Activated T-cell treated with anti-CD3 and anti-CD28 coated beads, Interleukin-2, amount 50 U/mL, for 4 hours (primary cell): ENCODE measurements around the gene CCDC138. TPM values are rescaled to one million over a fixed set of nuclear protein-coding genes. Genes with fewer than 3 reads are reported as not detected.

ENCODE experiments used
- ATAC-seq, 2 donors: fragments of 200-7000 bp; cut with Tn5 transposase; one replicate each; pipeline ENCODE4 v1.10.0; 2021
- DNase-seq: peaks from one replicate; pipeline ENCODE4 v3.0.0-alpha.2; 2020
- H3K27me3 Mint-ChIP-seq: one replicate; pipeline ENCODE4 v1.8.0; 2021; ENCODE audit warnings: low read depth, mixed read lengths
- H3K36me3 Mint-ChIP-seq: one replicate; pipeline ENCODE4 v1.8.0; 2022; ENCODE audit warnings: mixed read lengths; ENCODE audit not compliant: insufficient read depth
- H3K4me1 Mint-ChIP-seq: one replicate; pipeline ENCODE4 v1.8.0; 2021; ENCODE audit warnings: low read depth, mixed read lengths
- H3K4me3 Mint-ChIP-seq: one replicate; pipeline ENCODE4 v1.8.0; 2021; ENCODE audit warnings: mild to moderate bottlenecking, moderate library complexity, mixed read lengths
- H3K9me3 Mint-ChIP-seq: one replicate; pipeline ENCODE4 v1.8.0; 2021; ENCODE audit warnings: mixed read lengths
- total RNA-seq, 3 donors: library from RNA; stranded (reverse); gene quantifications; one replicate each; pipeline ENCODE4 v1.2.1, GENCODE V29; 2021

CCDC138 gene
- total RNA-seq, 3 donors from 2014 or later = 12.6 to 14.4 (median 12.7) TPM

- Mint-ChIP-seq H3K27me3 (no peaks in the 10 kb centered on the region), H3K9me3 (no peaks in the 10 kb centered on the region), H3K36me3 (peaks cover 3% of the 10 kb centered on the region), H3K4me1 (no peaks in the 10 kb centered on the region), H3K4me3 (no peak overlapping the region)
- ATAC-seq = no peak
- no peak for DNase-seq
Observed at GRCh38 chr2:108911401-108911800, 124.8 kb downstream of the CCDC138 start.

DNA sequence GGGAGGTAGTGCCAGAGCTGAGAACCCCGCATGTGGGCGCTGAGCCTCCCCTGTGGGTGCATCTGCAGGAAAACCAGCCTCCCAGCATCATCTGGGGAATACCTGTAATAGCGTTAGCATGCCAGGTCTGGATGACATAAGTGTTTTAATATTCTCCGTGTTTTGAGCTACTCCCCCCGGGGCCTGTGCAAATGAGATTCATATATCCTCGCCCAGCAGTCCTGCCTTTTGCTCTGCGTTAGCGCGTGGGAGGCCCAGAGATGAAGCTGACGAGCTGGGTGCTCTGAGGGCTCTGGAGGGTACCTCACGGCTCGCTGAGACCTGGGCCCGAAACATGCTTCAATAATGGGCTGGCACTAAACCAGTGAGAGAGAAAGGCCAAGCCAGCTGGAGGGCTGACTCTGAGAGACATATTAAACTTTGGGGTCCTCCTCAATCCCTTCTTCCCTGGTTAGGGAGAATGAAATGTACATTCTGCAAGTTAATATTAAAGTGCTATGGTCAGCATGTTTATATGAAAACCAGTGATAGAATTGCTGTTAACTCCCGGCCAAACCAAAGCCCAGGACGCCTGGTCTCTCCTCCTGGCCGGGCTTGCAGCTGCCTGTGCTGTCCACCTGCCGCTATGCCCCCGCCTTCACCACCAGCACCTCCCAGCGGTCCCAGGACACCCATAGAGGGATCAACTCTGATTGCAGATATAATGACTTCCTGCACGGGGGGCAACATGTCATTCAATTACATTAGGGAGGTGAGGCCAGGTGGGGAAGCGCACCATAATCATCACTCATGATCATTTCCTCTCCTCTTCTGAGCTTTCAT is 125.4 kb downstream of the CCDC138 start:
- peaks cover 3% of the 10 kb centered on the region for H3K36me3 Mint-ChIP-seq
- ATAC-seq (no peak), DNase-seq (no peak)
- H3K27me3 Mint-ChIP-seq = no peaks in the 10 kb centered on the region
- H3K4me3 Mint-ChIP-seq = no peak overlapping the region
- H3K9me3 Mint-ChIP-seq = no peaks in the 10 kb centered on the region
- no peaks in the 10 kb centered on the region for H3K4me1 Mint-ChIP-seq

DNA sequence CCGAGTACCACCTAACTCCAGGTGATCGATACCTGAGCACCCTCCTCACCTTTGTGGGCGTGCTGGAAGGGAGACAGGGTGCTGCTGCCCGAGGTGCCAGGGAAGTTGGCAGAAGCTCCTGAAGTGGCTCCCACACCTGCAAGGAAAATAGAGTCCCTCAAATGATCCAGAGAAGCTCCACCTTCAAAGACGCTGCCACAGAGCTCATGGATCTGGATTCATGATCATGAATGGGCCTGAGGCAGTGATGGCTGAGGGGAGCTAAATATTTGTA is 126.0 kb downstream of the CCDC138 start:
- DNase-seq (no peak), ATAC-seq (no peak)
- peaks cover 3% of the 10 kb centered on the region for H3K36me3 Mint-ChIP-seq

DNA sequence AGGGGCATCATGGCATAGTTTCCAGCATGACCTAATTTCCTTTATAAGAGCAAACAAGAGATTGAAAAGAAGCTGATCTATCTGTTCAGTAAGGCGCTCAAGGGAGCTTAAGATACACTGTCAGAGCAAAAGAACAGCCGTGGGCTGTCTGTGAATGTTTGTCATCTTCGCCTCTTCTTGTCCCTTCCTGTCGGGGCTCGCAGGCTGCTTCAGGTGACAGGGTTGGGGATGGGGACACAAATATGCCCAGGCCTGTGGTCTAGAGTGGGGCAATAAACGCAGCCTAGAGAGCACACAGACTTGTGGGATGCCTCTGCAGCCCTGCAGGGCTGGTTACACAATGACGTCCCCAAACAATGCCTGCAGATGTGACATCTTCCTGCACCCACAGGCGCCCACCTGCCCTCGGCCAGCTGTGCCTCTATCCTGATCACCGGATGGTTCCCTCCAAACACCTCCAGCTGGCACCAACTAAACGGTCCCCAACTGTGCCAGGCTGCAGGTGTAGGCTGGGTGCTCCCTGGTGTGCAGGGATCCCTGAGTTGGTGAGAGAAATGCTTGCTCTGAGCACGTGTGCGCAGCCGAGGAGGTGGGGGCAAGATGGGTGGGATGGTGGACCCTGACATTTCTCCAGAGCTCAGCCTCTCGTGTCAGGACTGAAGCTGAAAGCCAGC is 129.7 kb downstream of the CCDC138 start:
- ATAC-seq = no peak
- no peak for DNase-seq
- Mint-ChIP-seq H3K4me3 (no peak overlapping the region), H3K27me3 (no peaks in the 10 kb centered on the region), H3K36me3 (no peaks in the 10 kb centered on the region), H3K9me3 (no peaks in the 10 kb centered on the region), H3K4me1 (no peaks in the 10 kb centered on the region)

More for the DNA sequence above, 126.0 kb downstream of the CCDC138 start:
- no peaks in the 10 kb centered on the region for H3K4me1 Mint-ChIP-seq
- H3K9me3 Mint-ChIP-seq = no peaks in the 10 kb centered on the region
- no peak overlapping the region for H3K4me3 Mint-ChIP-seq
- H3K27me3 Mint-ChIP-seq = no peaks in the 10 kb centered on the region

- no peaks in the 10 kb centered on the region for H3K36me3 Mint-ChIP-seq
- H3K9me3 Mint-ChIP-seq = no peaks in the 10 kb centered on the region
Observed at GRCh38 chr2:108916796-108917421, 130.3 kb downstream of the CCDC138 start.

DNA sequence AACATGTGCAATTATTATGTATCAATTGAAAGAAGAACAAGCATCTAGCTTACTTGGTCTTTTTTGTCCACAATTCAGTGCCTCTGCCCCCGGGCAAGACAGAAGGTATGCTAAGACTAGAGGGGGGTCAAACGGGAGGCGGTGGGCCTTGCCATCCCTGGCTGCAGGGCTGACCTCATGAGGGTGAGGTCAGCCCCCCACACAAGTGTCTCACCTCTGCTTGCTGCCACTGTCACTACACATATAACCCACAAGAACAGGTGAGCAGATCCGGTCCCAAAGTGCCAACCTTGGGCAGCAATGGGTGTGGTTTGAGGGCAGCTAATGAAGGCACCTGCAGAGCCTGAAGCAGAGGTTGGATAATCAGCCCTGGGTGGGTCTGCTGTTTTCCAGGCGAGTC is 131.0 kb downstream of the CCDC138 start:
- no peaks in the 10 kb centered on the region for H3K36me3 Mint-ChIP-seq
- ATAC-seq (no peak), DNase-seq (no peak)
- H3K4me3 Mint-ChIP-seq = no peak overlapping the region
- no peaks in the 10 kb centered on the region for H3K9me3 Mint-ChIP-seq
- no peaks in the 10 kb centered on the region for H3K4me1 Mint-ChIP-seq
- H3K27me3 Mint-ChIP-seq = no peaks in the 10 kb centered on the region

More at GRCh38 chr2:108916796-108917421, 130.3 kb downstream of the CCDC138 start:
- Mint-ChIP-seq H3K27me3 (no peaks in the 10 kb centered on the region), H3K4me3 (no peak overlapping the region), H3K4me1 (no peaks in the 10 kb centered on the region)
- ATAC-seq (no peak), DNase-seq (no peak)

- H3K27me3 Mint-ChIP-seq = no peaks in the 10 kb centered on the region
Observed at GRCh38 chr2:108918156-108918874, 131.7 kb downstream of the CCDC138 start.

GRCh38 chr2:108918941-108919341 is 132.4 kb downstream of the CCDC138 start:
- Mint-ChIP-seq H3K9me3 (no peaks in the 10 kb centered on the region), H3K36me3 (no peaks in the 10 kb centered on the region)
- no peak for ATAC-seq

More at GRCh38 chr2:108918156-108918874, 131.7 kb downstream of the CCDC138 start:
- no peaks in the 10 kb centered on the region for H3K36me3 Mint-ChIP-seq
- DNase-seq = no peak
- no peaks in the 10 kb centered on the region for H3K4me1 Mint-ChIP-seq
- no peak for ATAC-seq
- H3K9me3 Mint-ChIP-seq = no peaks in the 10 kb centered on the region
- H3K4me3 Mint-ChIP-seq = no peak overlapping the region

GRCh38 chr2:108919571-108920373 is 133.2 kb downstream of the CCDC138 start:
- Mint-ChIP-seq H3K27me3 (no peaks in the 10 kb centered on the region), H3K36me3 (no peaks in the 10 kb centered on the region), H3K4me3 (no peak overlapping the region), H3K4me1 (no peaks in the 10 kb centered on the region), H3K9me3 (no peaks in the 10 kb centered on the region)
- no peak for ATAC-seq
- no peak for DNase-seq

More at GRCh38 chr2:108918941-108919341, 132.4 kb downstream of the CCDC138 start:
- Mint-ChIP-seq H3K4me3 (no peak overlapping the region), H3K4me1 (no peaks in the 10 kb centered on the region), H3K27me3 (no peaks in the 10 kb centered on the region)
- DNase-seq = no peak

GRCh38 chr2:108920686-108921085 is 134.1 kb downstream of the CCDC138 start:
- Mint-ChIP-seq H3K4me1 (no peaks in the 10 kb centered on the region), H3K4me3 (no peak overlapping the region), H3K27me3 (no peaks in the 10 kb centered on the region), H3K9me3 (no peaks in the 10 kb centered on the region), H3K36me3 (no peaks in the 10 kb centered on the region)
- DNase-seq (no peak), ATAC-seq (no peak)

DNA sequence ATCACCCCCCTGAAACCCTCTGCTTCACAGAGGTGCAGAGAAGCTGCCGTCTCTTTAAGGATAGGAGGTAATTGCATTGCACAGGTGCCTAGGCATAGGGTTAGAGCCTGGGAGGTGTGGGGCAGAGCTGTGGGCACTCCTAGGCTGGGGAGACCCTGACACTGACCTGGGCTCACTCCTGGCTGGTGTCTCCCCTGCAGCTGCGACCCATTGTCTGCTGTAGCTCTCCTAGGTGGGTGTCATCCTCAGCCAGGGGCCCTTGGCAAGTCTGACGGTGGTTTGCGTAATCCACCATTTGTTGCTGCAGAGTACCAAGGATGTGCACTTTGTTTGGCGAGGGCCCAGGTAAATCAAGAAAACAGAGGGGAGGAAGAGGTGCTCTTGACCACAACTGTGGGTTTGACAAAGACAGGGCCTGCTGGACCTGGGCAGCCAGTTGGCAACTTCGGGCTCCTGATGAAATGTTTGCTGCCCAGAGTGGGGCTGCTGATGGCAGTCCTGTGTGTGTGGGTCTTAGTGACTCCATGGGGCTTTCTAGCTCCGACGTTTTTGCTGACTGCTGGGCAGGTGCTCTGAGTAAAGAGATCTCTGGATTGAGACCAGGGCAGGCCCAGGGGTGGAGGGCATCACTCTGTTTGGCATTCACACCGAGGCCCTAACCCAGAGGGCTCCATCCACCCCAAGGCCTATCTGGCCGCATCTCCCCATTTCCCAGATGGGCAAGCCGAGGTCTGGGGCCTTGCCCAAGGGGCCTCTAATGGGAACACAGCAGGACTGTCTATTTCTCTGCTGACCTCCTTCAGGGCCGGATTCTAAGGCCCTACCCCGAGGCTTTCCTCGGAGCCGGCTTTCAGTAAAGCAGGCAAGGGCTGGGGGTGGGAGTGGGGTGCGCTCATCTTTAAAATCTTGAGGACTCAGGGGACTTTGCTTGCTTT is 134.8 kb downstream of the CCDC138 start:
- no peaks in the 10 kb centered on the region for H3K4me1 Mint-ChIP-seq
- ATAC-seq = no peak
- H3K36me3 Mint-ChIP-seq = no peaks in the 10 kb centered on the region
- no peak for DNase-seq
- no peaks in the 10 kb centered on the region for H3K9me3 Mint-ChIP-seq
- H3K4me3 Mint-ChIP-seq = no peak overlapping the region
- H3K27me3 Mint-ChIP-seq = no peaks in the 10 kb centered on the region

DNA sequence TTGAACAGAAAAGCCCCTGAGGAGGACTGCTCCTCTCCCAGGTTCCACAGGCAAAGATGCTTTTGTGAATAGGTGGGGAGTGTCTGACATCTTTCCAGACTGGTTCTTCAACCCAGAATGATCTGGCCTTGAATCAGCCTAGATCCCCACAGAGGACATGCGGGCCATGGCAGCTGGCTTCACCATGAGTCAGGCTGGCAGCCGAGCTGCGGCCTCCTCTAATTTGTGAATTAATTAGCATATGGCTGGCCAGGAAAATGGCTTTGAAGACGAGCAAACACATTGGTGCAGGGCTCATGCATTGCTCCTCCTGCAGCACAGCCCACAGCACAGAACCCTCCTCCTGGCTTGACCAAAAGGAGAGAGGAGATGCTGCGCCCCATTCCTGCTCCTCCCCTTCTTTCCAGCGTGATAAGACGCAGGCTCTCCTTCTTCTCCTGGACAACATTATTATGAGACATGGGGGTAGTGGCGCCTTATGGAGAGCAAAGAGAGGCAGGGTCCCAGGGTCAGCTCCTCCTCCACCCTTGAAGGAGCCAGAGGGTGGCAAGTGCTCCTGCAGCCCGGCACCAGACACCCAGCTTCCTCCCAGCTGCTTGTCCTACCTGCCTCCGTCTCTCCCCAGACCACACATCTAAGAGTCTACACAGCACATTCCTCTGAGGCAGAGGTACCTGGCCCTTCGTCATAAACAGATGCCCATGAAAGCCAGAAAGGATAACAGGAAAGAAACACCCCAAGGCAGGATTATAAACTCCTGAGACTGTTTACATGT is 135.8 kb downstream of the CCDC138 start:
- H3K4me1 Mint-ChIP-seq = no peaks in the 10 kb centered on the region
- no peaks in the 10 kb centered on the region for H3K27me3 Mint-ChIP-seq
- DNase-seq (no peak), ATAC-seq (no peak)
- no peaks in the 10 kb centered on the region for H3K9me3 Mint-ChIP-seq
- H3K4me3 Mint-ChIP-seq = no peak overlapping the region
- H3K36me3 Mint-ChIP-seq = no peaks in the 10 kb centered on the region
